T-cell (primary cell): ENCODE measurements around the gene PPIL3. TPM values are rescaled to one million over a fixed set of nuclear protein-coding genes. Genes with fewer than 3 reads are reported as not detected.
A peak's percentile ranks its signal among the peaks of the same experiment; 100 is the strongest.

ENCODE experiments used
- ATAC-seq, 4 experiments: fragments of 200-7000 bp in 3 of 4; fragments of 150-1000 bp in 1 of 4; cut with Tn5 transposase; replicated peaks in 1 of 4; 1 replicate in 3 of 4; 2 replicates in 1 of 4; pipeline ENCODE4 v1.10.0; 2021; ENCODE audit warnings: moderate library complexity in 3 of 4, mild to moderate bottlenecking in 2 of 4, moderate number of reproducible peaks in 1 of 4
- CTCF ChIA-PET, 2 donors: fragments of 300-600 bp; sonication (Branson Sonifier 250); formaldehyde crosslinking; loops; one replicate each; lab custom pipeline; 2022; ENCODE audit warnings: antibody characterized with exemption in 2 of 2; lab: Charles Lee
- POLR2A ChIA-PET, 2 donors: fragments of 300-600 bp; sonication (Branson Sonifier 250); formaldehyde crosslinking; loops; one replicate each; lab custom pipeline; 2022; ENCODE audit warnings: antibody characterized with exemption in 2 of 2; lab: Charles Lee
- DNase-seq, 35 experiments: peaks; one replicate each; pipeline versions ENCODE4 v3.0.0 to v3.0.0-alpha.2; 2013 to 2023
- H3K27ac ChIP-seq: one replicate; pipeline ENCODE4 v1.5.1; 2013; ENCODE audit warnings: low read length
- H3K27me3 ChIP-seq, 2 experiments: replicated peaks in 1 of 2; 1 replicate in 1 of 2; 2 replicates in 1 of 2; pipeline versions ENCODE4 v1.6.1 to v1.7.0; 2013; ENCODE audit warnings: low read length in 1 of 2, mixed read lengths in 1 of 2; ENCODE audit not compliant: control insufficient read depth in 2 of 2, insufficient read depth in 2 of 2; ENCODE audit errors: extremely low read depth in 1 of 2
- H3K36me3 ChIP-seq, 2 donors: 1 replicate in 1 of 2; 2 replicates in 1 of 2; pipeline versions ENCODE4 v1.6.1 to v1.7.0; 2013; ENCODE audit warnings: low read length in 1 of 2; ENCODE audit not compliant: control insufficient read depth in 2 of 2, insufficient read depth in 1 of 2; ENCODE audit errors: extremely low read depth in 1 of 2
- H3K4me1 ChIP-seq, 2 experiments: 1 replicate in 1 of 2; 2 replicates in 1 of 2; pipeline versions ENCODE4 v1.6.1 to v1.7.0; 2013; ENCODE audit warnings: low read length in 2 of 2, mixed read lengths in 1 of 2; ENCODE audit not compliant: insufficient read depth in 2 of 2, control insufficient read depth in 1 of 2; ENCODE audit errors: extremely low read depth in 1 of 2
- H3K4me3 ChIP-seq, 2 donors: 1 replicate in 1 of 2; 2 replicates in 1 of 2; pipeline versions ENCODE4 v1.5.1 to v1.7.0; 2013; ENCODE audit warnings: mild to moderate bottlenecking in 2 of 2, low read length in 1 of 2, moderate library complexity in 1 of 2; ENCODE audit not compliant: control insufficient read depth in 1 of 2; ENCODE audit errors: extremely low read depth in 1 of 2
- H3K9me3 ChIP-seq: 2 replicates; pipeline ENCODE4 v1.7.0; 2013
- H3K27ac Mint-ChIP-seq, 2 donors: one replicate each; pipeline ENCODE4 v1.8.0; 2020 to 2021; ENCODE audit warnings: mild to moderate bottlenecking in 2 of 2, mixed read lengths in 2 of 2
- H3K27me3 Mint-ChIP-seq, 2 donors: one replicate each; pipeline ENCODE4 v1.8.0; 2021 to 2022; ENCODE audit warnings: mixed read lengths in 2 of 2
- H3K36me3 Mint-ChIP-seq: one replicate; pipeline ENCODE4 v1.8.0; 2021; ENCODE audit warnings: mixed read lengths
- H3K4me1 Mint-ChIP-seq, 3 donors: one replicate each; pipeline ENCODE4 v1.8.0; 2020 to 2022; ENCODE audit warnings: mixed read lengths in 3 of 3, mild to moderate bottlenecking in 1 of 3
- H3K4me3 Mint-ChIP-seq, 3 donors: one replicate each; pipeline ENCODE4 v1.8.0; 2020 to 2022; ENCODE audit warnings: mild to moderate bottlenecking in 3 of 3, mixed read lengths in 3 of 3, moderate library complexity in 3 of 3
- H3K9me3 Mint-ChIP-seq, 3 donors: one replicate each; pipeline ENCODE4 v1.8.0; 2020 to 2022; ENCODE audit warnings: mixed read lengths in 3 of 3
- WGBS: methylation state at CpG from one replicate; pipeline ENCODE4 v1.1.5; 2013; ENCODE audit warnings: missing lambda C conversion rate; ENCODE audit not compliant: insufficient coverage; 5-methylcytosine and 5-hydroxymethylcytosine counted together
- total RNA-seq, 35 experiments: library from RNA in 6 of 35; stranded (reverse) in 6 of 35; fragments of 120-200 nt in 1 of 35; gene quantifications; one replicate each; pipeline versions ENCODE4 v1.2.1 to v1.2.4 and lab custom pipeline; 2013 to 2026

Gene PPIL3
- total RNA-seq, 5 donors from 2014 or later (not counting 1 experiment from before 2014, with no cell fraction given): 28.0 to 44.2 (median 30.6) TPM

GRCh38 chr2:200856806-200857205, 32.1 kb downstream of the PPIL3 start:
- DNase-seq: no peak
- peaks cover 25 to 29% of the 10 kb centered on the region in 2 experiments for H3K4me1 ChIP-seq
- H3K27me3 Mint-ChIP-seq: no peaks in the 10 kb centered on the region
- ATAC-seq: no peak
- H3K4me1 Mint-ChIP-seq: peaks cover 58 to 64% (median 61%) of the 10 kb centered on the region in 3 donors
- no peaks in the 10 kb centered on the region for H3K9me3 Mint-ChIP-seq
- no peaks in the 10 kb centered on the region for H3K9me3 ChIP-seq
- peak overlapping the region in 1 of 2 donors; percentile 34 for H3K27ac Mint-ChIP-seq
- 40% methylated on average over 1 of the region's 8 CpGs for WGBS
- H3K27ac ChIP-seq: no peak overlapping the region
- peak overlapping the region in 2 of 3 donors; percentile 17 to 84 for H3K4me3 Mint-ChIP-seq
- H3K36me3 Mint-ChIP-seq: peaks cover 76% of the 10 kb centered on the region
- no peak overlapping the region for H3K4me3 ChIP-seq
- CTCF ChIA-PET: interaction anchor here in 1 of 2 donors (0.6 kb wide), 1 partner anchor 143 kb away, joined by 7 read pairs; no protein-coding TSS in a partner anchor
- POLR2A ChIA-PET: interaction anchor here (0.7 to 1.8 kb wide), 5 partner anchors 28 to 40 kb away, joined by 3 to 7 read pairs (median 3); no protein-coding TSS in a partner anchor
- no peaks in the 10 kb centered on the region for H3K27me3 ChIP-seq
- peaks cover 9 to 92% of the 10 kb centered on the region in 2 donors for H3K36me3 ChIP-seq

- Histone ChIP-seq H3K27me3 (no peaks in the 10 kb centered on the region), H3K9me3 (no peaks in the 10 kb centered on the region), H3K36me3 (peaks cover 14 to 70% of the 10 kb centered on the region in 2 donors), H3K27ac (no peak overlapping the region), H3K4me3 (no peak overlapping the region), H3K4me1 (peaks cover 0 to 11% of the 10 kb centered on the region in 2 experiments)
- H3K27ac Mint-ChIP-seq: peak overlapping the region in 1 of 2 donors; percentile 57
- ATAC-seq (no peak), DNase-seq (no peak)
- ChIA-PET POLR2A (interaction anchor here (0.5 to 3.5 kb wide), 12 partner anchors 9 to 325 kb away, joined by 3 to 21 read pairs (median 4); partner anchors contain the start of gene CLK1 (in 1 of the 2)), CTCF (no interaction called here)
- no peak overlapping the region for H3K4me3 Mint-ChIP-seq
- no peaks in the 10 kb centered on the region for H3K9me3 Mint-ChIP-seq
- no CpG with 5 or more reads among the region's 2 CpGs for WGBS
- no peaks in the 10 kb centered on the region for H3K27me3 Mint-ChIP-seq
- peaks cover 57% of the 10 kb centered on the region for H3K36me3 Mint-ChIP-seq
- H3K4me1 Mint-ChIP-seq: peaks cover 20 to 27% (median 26%) of the 10 kb centered on the region in 3 donors
Measured at GRCh38 chr2:200852605-200853004, 36.3 kb downstream of the PPIL3 start.

DNA sequence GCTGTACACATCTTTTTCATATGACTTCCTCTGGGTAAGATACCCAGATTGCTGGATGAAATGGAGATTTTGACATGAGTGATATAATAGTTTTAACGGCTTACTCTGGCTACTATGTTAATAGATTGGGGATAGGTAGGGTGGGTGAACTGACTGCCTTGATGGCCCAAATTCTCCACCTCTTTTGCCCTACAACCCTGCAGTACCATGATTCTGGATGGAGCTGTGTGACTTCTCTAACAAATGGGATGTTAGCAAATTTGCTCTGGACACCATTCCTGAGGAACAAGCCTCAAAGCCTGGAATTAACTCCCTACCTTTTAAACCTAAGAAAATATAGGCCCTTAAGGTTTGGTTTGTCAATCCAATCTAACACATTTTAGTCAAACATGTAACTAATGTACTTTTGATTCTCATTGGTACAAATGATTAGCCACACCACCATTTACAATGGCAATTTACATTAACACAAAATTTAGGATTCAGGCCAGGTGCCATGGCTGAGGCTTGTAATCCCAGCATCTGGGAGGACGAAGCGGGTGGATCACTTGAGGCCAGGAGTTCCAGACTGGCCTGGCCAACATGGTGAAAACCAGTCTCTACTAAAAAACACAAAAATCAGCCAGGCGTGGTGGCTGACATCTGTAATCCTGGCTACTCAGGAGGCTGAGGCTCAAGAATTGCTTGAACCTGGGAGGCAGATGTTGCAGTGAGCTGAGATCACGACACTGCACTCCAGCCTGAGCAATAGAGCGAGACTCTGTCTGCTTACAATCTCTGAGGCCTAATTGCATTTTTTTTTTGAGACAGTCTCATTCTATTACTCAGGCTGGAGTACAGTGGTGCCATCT, 37.3 kb downstream of the PPIL3 start:
- H3K27me3 ChIP-seq: no peaks in the 10 kb centered on the region
- H3K27me3 Mint-ChIP-seq: no peaks in the 10 kb centered on the region
- H3K36me3 Mint-ChIP-seq: peaks cover 47% of the 10 kb centered on the region
- no peak overlapping the region for H3K4me3 ChIP-seq
- H3K4me3 Mint-ChIP-seq: no peak overlapping the region
- no peak overlapping the region for H3K27ac Mint-ChIP-seq
- POLR2A ChIA-PET: interaction anchor here (0.5 to 3.5 kb wide), 9 partner anchors 10 to 1252 kb away, joined by 3 to 21 read pairs (median 3); partner anchors contain the start of gene CLK1 (in 1 of the 2)
- no peaks in the 10 kb centered on the region for H3K9me3 ChIP-seq
- WGBS: 94% methylated on average over 5 of the region's 6 CpGs
- DNase-seq (peak in 1 of 35 experiments; percentile 18), ATAC-seq (peak in 1 of 4 experiments; percentile 18)
- H3K36me3 ChIP-seq: peaks cover 14 to 61% of the 10 kb centered on the region in 2 donors
- CTCF ChIA-PET: no interaction called here
- H3K4me1 ChIP-seq: peaks cover 0 to 7% of the 10 kb centered on the region in 2 experiments
- H3K9me3 Mint-ChIP-seq: no peaks in the 10 kb centered on the region
- peaks cover 10 to 21% (median 16%) of the 10 kb centered on the region in 3 donors for H3K4me1 Mint-ChIP-seq
- H3K27ac ChIP-seq: no peak overlapping the region

DNA sequence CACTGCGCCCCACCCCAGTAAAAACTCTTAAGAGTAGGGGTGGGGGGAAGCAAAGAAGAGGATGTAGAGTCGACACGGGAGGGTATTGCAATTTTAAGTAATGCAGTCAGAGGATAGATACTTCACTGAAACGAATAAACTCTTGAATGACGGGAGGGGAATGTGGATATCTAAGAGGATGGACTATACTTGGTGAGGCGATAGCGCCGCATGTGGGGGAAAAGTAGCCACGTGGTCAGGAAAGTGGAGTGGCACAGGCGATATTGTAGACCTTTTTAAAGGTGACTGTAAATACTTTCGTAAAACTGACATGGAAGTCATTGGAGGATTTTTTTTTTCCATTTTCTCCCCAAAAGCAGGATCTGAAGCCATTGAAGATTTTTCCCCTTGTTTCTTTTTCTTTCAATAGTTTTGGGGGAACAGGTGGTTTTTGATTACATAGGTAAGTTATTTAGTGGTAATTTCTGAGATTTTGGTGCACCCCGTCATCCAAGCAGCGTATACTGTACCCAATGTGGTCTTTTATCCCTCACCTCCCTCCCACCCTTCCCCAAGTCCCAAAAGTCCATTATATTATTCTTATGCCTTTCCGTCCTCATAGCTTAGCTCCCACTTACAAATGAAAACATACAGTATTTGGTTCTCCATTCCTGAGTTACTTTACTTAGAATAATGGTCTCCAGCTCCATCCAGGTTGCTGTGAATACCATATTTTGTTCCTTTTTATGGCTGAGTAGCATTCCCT, 38.2 kb downstream of the PPIL3 start:
- DNase-seq: no peak
- 91% methylated on average over 7 of the region's 14 CpGs for WGBS
- Histone ChIP-seq H3K4me3 (no peak overlapping the region), H3K27ac (no peak overlapping the region), H3K9me3 (no peaks in the 10 kb centered on the region), H3K36me3 (peaks cover 13 to 52% of the 10 kb centered on the region in 2 donors), H3K27me3 (no peaks in the 10 kb centered on the region), H3K4me1 (peaks cover 0 to 6% of the 10 kb centered on the region in 2 experiments)
- ChIA-PET CTCF (interaction anchor here (0.6 to 0.7 kb wide), 2 partner anchors 31 to 370 kb away, joined by 3 to 5 read pairs; no protein-coding TSS in a partner anchor), POLR2A (interaction anchor here (0.5 to 3.5 kb wide), 10 partner anchors 8 to 1253 kb away, joined by 3 to 23 read pairs (median 3); partner anchors contain the start of genes CASP10 (in 1 of the 2) and CLK1 (in 1 of the 2))
- no peak for ATAC-seq
- peaks cover 43% of the 10 kb centered on the region for H3K36me3 Mint-ChIP-seq
- H3K27ac Mint-ChIP-seq: peak overlapping the region; percentile 16 to 27
- peaks cover 6 to 23% (median 11%) of the 10 kb centered on the region in 3 donors for H3K4me1 Mint-ChIP-seq
- H3K27me3 Mint-ChIP-seq: no peaks in the 10 kb centered on the region
- H3K4me3 Mint-ChIP-seq: peak overlapping the region in 1 of 3 donors; percentile 31
- H3K9me3 Mint-ChIP-seq: no peaks in the 10 kb centered on the region

- Histone ChIP-seq H3K4me3 (no peak overlapping the region), H3K4me1 (no peaks in the 10 kb centered on the region), H3K36me3 (peaks cover 8 to 25% of the 10 kb centered on the region in 2 donors), H3K9me3 (no peaks in the 10 kb centered on the region), H3K27me3 (no peaks in the 10 kb centered on the region), H3K27ac (no peak overlapping the region)
- DNase-seq (no peak), ATAC-seq (no peak)
- H3K27me3 Mint-ChIP-seq: no peaks in the 10 kb centered on the region
- WGBS: 100% methylated on average over 2 of the region's 4 CpGs
- no peak overlapping the region for H3K4me3 Mint-ChIP-seq
- POLR2A ChIA-PET: interaction anchor here (0.6 to 2.8 kb wide), 7 partner anchors 11 to 422 kb away, joined by 3 to 23 read pairs (median 5); partner anchors contain the start of gene CLK1 (in 2 of the 2)
- no peaks in the 10 kb centered on the region for H3K9me3 Mint-ChIP-seq
- CTCF ChIA-PET: interaction anchor here in 1 of 2 donors (0.5 kb wide), 1 partner anchor 795 kb away, joined by 6 read pairs; the partner anchor contains the start of gene TMEM237
- no peak overlapping the region for H3K27ac Mint-ChIP-seq
- peaks cover 25% of the 10 kb centered on the region for H3K36me3 Mint-ChIP-seq
- peaks cover 4 to 18% (median 7%) of the 10 kb centered on the region in 3 donors for H3K4me1 Mint-ChIP-seq
Measured at GRCh38 chr2:200847939-200848338, 40.9 kb downstream of the PPIL3 start.
